HG02763 (cell line): ENCODE results near the gene ZNFX1.
"Not testable (repeated sequence)": the region's sequence is repeated elsewhere in the genome, so short reads cannot be mapped to it uniquely, and the experiment has no call there.

Experiments used
- ATAC-seq: cut with Tn5 transposase; IDR thresholded peaks from one replicate; pipeline ENCODE4 v1.9.1; 2021; ENCODE audit warnings: mild to moderate bottlenecking, moderate library complexity; ENCODE audit not compliant: unreplicated experiment

Gene ZNFX1

GRCh38 chr20:49252556-49253350 lies 25.1 kb downstream of the ZNFX1 start:
- no peak for ATAC-seq

GRCh38 chr20:49248879-49249665 lies 28.8 kb downstream of the ZNFX1 start:
- ATAC-seq = no peak

DNA sequence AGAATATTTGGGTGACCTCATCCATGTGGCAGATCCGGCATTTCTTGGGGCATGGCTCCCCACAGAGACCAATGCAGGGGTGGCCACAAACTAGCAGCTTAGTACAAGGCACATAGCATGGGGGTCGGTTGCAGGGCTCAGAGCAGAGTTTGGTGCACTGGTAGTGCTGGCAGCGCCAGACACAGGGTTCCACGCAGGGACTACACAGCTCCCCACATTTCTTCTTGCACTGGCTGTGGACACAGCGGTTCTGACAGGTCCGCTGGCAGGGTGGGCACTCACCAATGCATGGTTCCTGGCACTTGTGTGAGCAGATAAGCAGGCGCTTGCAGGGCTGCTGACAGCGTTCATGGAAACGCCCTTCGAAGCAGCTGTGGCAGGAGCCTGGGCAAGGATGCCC lies 29.6 kb downstream of the ZNFX1 start:
- no peak for ATAC-seq

DNA sequence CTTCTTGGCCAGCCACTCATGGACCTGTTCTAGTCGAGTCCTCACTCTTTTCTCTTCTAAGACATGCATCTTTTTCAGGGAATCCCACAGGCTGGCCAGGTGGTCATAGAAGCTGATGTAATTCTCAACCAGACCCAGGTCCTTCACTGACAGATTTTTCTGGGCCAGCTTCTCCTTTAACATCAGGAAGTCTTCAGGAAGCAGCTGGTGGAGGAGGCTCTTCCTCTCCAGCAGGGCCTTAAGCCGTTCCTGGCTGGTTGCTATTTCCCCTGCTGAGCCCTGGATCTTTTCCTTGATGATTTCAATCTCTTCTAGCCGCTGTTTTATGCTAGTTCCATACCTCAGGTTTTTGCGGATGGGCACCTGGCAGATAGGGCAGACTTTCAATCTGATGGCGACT lies 30.1 kb downstream of the ZNFX1 start:
- no peak for ATAC-seq

DNA sequence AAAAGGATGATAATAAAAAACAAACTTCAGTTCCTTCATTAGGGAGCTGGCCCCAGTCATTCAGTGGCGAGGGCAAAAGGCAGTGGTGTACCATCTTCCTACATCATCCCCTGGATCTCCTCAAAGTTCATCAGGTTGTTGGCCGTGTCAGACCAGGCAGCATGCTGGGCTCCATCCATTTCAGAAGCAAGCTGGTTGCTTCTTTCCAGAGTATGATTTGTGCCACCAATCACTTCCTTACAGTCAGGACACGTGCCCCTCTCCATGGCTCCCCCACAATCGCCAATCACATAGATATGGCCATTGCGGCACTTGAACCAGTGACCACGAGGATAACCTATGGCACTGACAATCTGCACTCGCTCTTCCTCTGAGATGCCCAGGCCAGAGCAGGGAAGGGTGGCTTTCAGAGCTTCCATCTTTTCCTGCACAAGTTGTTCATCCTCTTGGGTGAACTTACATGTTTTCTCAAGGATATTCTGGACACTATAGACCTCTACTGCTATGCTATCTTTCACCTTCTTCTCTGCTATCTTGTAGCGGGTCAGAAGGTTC lies 30.6 kb downstream of the ZNFX1 start:
- no peak for ATAC-seq

DNA sequence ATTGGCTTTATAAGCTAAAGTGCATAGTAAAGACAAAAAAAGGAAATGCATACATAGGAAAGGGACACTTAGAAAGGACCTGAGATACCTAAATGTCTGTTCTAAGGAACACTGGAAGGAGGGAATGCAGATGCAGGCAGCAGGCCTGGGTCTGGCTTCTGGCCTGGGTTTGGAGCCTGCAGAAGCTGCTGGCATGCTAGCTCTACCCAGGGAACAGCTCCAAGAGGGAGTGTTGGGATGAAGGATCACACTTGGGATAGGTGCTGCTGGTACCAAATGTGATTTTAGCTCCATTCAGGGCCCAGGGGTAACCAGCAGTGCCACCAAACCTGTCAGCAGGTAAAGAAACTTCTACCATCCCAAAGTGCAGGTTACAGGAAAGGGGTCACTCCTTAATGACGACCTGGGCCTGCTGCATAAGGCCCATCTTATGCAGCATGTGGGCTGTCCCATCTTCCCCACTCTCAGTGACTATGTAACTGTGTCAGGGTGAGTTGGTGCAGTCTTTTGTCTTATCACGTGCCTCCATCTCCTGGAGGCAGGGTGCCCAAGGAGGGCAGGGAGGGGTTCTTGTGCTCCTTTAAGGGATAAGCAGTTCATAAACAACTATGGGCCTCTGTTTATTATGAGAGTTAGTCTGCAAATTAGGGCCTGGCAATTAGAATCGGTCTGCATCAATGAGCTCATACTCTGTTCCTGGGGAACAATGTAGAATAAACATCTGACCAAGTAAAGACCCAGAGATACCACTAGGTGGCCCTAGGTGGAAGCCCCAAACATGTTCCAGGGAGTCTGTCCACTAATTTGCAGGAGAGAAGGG lies 31.7 kb downstream of the ZNFX1 start:
- ATAC-seq = no peak

DNA sequence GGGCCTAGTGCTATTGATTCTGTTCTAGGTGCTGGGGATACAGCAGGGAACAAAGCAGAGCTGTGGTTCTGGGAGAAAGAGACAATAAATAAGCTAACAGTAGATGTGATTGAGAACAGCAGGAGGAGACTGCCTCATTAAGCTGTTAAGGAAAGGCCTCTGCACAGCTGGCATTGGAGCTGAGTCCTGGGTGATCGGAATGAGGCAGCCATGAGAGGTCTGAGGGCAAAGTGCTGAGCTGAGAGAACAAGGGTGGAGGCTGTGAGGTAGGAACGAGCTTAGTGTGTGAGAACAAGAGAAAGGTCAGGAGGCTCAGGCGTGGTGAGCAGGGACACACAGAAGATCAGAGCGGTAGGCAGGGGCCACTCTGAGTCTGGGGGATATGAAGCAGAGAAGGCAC lies 40.3 kb downstream of the ZNFX1 start:
- ATAC-seq = no peak

- no peak for ATAC-seq
Measured at GRCh38 chr20:49236301-49236700, 41.6 kb downstream of the ZNFX1 start.

DNA sequence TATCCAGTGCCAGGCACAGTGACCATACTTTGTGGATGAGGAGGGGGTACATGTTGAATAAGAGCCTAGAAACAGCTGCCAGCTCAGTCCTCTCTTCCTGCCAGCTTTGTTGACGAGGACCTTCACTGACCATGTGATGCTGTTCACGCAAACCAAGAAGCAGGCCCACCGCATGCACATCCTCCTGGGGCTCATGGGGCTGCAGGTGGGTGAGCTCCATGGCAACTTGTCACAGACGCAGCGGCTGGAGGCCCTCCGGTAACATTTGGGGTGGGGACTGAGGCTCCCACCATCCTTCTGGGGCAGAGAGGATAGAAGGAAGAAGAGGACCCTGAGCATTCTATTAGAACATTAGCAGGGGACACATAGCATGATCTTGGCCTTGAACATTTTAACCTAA lies 43.0 kb downstream of the ZNFX1 start:
- no peak for ATAC-seq

- no peak for ATAC-seq
Measured at GRCh38 chr20:49233226-49233625, 44.6 kb downstream of the ZNFX1 start.

- no peak for ATAC-seq
Measured at GRCh38 chr20:49231471-49231870, 46.4 kb downstream of the ZNFX1 start.

GRCh38 chr20:49230561-49231133 lies 47.2 kb downstream of the ZNFX1 start:
- no peak for ATAC-seq

- ATAC-seq = no peak
Measured at GRCh38 chr20:49230021-49230420, 47.8 kb downstream of the ZNFX1 start.

DNA sequence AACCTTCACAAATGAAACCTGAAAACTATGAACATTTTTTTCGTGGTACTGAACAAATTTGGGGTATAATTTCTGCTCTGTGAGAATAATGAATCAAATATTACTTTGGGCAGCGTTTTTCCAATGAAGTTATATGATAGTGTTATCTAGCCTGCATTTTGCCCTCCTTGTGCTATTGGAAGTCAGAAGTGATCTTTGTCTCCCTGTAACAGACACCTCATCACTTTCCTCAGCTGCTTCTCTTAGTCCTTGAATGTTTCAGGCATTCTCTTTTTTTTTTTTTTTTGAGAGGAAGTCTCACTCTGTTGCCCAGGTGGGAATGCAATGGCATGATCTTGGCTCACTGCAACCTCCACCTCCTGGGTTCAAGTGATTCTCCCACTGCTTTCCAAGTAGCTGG lies 48.5 kb downstream of the ZNFX1 start:
- no peak for ATAC-seq

DNA sequence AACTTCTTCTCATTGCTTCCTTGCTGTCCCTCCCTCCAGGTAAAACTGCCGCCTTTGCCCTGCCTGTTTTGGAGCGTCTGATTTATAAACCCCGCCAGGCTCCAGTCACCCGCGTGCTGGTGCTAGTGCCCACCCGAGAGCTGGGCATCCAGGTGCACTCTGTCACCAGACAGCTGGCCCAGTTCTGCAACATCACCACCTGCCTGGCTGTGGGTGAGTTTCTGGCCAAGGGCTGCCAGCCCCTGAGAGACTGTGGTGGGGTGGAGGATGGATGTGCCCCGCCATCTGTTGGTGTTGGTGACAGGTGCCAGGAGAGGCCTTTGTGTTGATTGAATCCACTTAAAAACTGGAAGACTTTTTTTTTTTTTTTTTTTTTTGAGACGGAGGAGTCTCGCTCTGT lies 49.2 kb downstream of the ZNFX1 start:
- no peak for ATAC-seq

DNA sequence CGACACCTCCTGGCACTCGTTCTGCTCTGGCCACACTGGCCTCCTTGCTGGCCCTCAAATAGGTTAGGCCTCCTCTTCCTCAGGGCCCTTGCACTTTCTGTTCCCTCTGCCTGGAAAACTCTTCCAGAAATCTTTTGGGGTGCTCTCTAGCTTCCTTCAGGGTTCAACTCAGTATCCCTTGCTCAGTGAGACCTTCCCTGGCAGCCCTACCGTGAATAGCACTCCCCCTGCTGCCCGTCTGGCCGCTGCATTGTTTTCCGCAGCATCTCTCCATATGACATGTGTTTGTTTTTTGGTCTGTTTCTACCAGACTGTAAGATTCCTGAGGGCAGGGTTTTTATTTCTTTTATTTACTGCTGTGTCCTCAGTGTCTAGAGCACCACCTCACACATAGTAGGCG lies 52.0 kb downstream of the ZNFX1 start:
- ATAC-seq = no peak

- ATAC-seq = no peak
Measured at GRCh38 chr20:49219924-49220831, 57.7 kb downstream of the ZNFX1 start.

- ATAC-seq = peak; percentile 91
Measured at GRCh38 chr20:49219091-49219923, 58.5 kb downstream of the ZNFX1 start, which contains the start of gene DDX27. Gene DDX27, plus strand, starts transcription at chr20:49219416. Its CDS starts 33 bp downstream, at chr20:49219449.

GRCh38 chr20:49218739-49219090 lies 59.1 kb downstream of the ZNFX1 start:
- ATAC-seq = not testable (repeated sequence)
